ENCODE measurements around the gene CPN2. TPM values are rescaled to one million over a fixed set of nuclear protein-coding genes. Genes with fewer than 3 reads are reported as not detected.

Gene CPN2
- total RNA-seq, 1 experiment from 2014 or later, result 0.08 TPM

- ChIA-PET POLR2A (no interaction called here), CTCF (no interaction called here)
- Histone ChIP-seq H3K36me3 (ENCODE audit: control insufficient read depth, insufficient read depth, low read length) (no peaks in the 10 kb centered on the region), H3K9me3 (ENCODE audit: control insufficient read depth, insufficient read depth, low read depth, low read length) (no peaks in the 10 kb centered on the region), H3K4me1 (ENCODE audit: control insufficient read depth, insufficient read depth, low read length) (peaks cover 11% of the 10 kb centered on the region), H3K27ac (ENCODE audit: low read length) (no peak overlapping the region), H3K4me3 (ENCODE audit: low read depth in 2 of 2, low read length in 2 of 2) (no peak overlapping the region), H3K27me3 (ENCODE audit: control insufficient read depth, insufficient read depth, low read length) (0 out of 2 replicates have a peak, but pooled peaks cover 3% of the 10 kb centered on the region)
- TF ChIP-seq REST (IDR thresholded peaks at IDR 0.05; ENCODE audit: insufficient read depth in 1 of 2, low read depth in 2 of 2, low read length in 1 of 2), result no peak
- no peak for TF ChIP-seq POLR2AphosphoS5 (IDR thresholded peaks at IDR 0.05; ENCODE audit: low read depth, low read length)
- TF ChIP-seq SIN3A (IDR thresholded peaks at IDR 0.05; ENCODE audit: borderline replicate concordance, insufficient read depth, low read depth, low read length), result no peak
- TF ChIP-seq TCF7L2 (IDR thresholded peaks at IDR 0.05; ENCODE audit: low read depth, low read length), result no peak
- no peak for TF ChIP-seq CTCF (IDR thresholded peaks at IDR 0.05)
- DNase-seq (ENCODE audit: low read depth, low spot score), result no peak
- intact Hi-C loops (cut with micrococcal nuclease; ENCODE audit: unreplicated experiment) (no loop called here), in situ Hi-C loops (cut with HindIII; ENCODE audit: low pct_unique_long_range_greater_than_20kb, low sequenced_read_pairs) (no loop called here)
- ATAC-seq, result no peak
- BruUV-seq (replicated peaks), result no TSS peak
Observed at GRCh38 chr3:194373028-194373427, 21.9 kb upstream of the CPN2 start.

- no TSS peak for BruUV-seq (replicated peaks)
Observed at GRCh38 chr3:194370753-194371152, 19.6 kb upstream of the CPN2 start.

More at GRCh38 chr3:194370753-194371152, 19.6 kb upstream of the CPN2 start:
- ChIA-PET POLR2A (no interaction called here), CTCF (interaction anchor here (0.7 to 1.1 kb wide), 2 partner anchors 37 to 223 kb away, joined by 4 to 8 read pairs; no protein-coding TSS in a partner anchor)
- 0 out of 2 replicates have a peak, but pooled peaks cover 3% of the 10 kb centered on the region for H3K27me3 ChIP-seq (ENCODE audit: control insufficient read depth, insufficient read depth, low read length)
- no peak overlapping the region for H3K4me3 ChIP-seq (ENCODE audit: low read depth in 2 of 2, low read length in 2 of 2)
- in situ Hi-C loops (cut with HindIII; ENCODE audit: low pct_unique_long_range_greater_than_20kb, low sequenced_read_pairs) (no loop called here), intact Hi-C loops (cut with micrococcal nuclease; ENCODE audit: unreplicated experiment) (no loop called here)
- ATAC-seq (no peak), DNase-seq (ENCODE audit: low read depth, low spot score) (no peak)
- no peak overlapping the region for H3K27ac ChIP-seq (ENCODE audit: low read length)
- no peaks in the 10 kb centered on the region for H3K36me3 ChIP-seq (ENCODE audit: control insufficient read depth, insufficient read depth, low read length)
- no peaks in the 10 kb centered on the region for H3K9me3 ChIP-seq (ENCODE audit: control insufficient read depth, insufficient read depth, low read depth, low read length)
- TF ChIP-seq CTCF (IDR thresholded peaks at IDR 0.05), result no peak
- no peak for TF ChIP-seq POLR2AphosphoS5 (IDR thresholded peaks at IDR 0.05; ENCODE audit: low read depth, low read length)
- TF ChIP-seq SIN3A (IDR thresholded peaks at IDR 0.05; ENCODE audit: borderline replicate concordance, insufficient read depth, low read depth, low read length), result no peak
- no peak for TF ChIP-seq REST (IDR thresholded peaks at IDR 0.05; ENCODE audit: insufficient read depth in 1 of 2, low read depth in 2 of 2, low read length in 1 of 2)
- TF ChIP-seq TCF7L2 (IDR thresholded peaks at IDR 0.05; ENCODE audit: low read depth, low read length), result no peak
- peaks cover 11% of the 10 kb centered on the region for H3K4me1 ChIP-seq (ENCODE audit: control insufficient read depth, insufficient read depth, low read length)

All from Panc1 (cell line).